Astrocyte of the spinal cord (primary cell): ENCODE results near the gene NLRP5.

Experiments used
- DNase-seq: peaks from one replicate; pipeline ENCODE4 v3.0.0; 2011; ENCODE audit warnings: low read depth, low spot score
- H3K4me3 ChIP-seq: 2 replicates; pipeline ENCODE4 v1.5.1; 2011; ENCODE audit warnings: low read depth, mild to moderate bottlenecking, low read length, moderate library complexity
- in situ Hi-C: cut with HindIII; loops from 2 replicates; pipeline ENCODE4 v1.10.0; 2017; ENCODE audit warnings: low sequenced_read_pairs
- TF ChIP-seq, protein P1 (sequence below): IDR thresholded peaks from 2 replicates; pipeline ENCODE4 v1.5.1; 2012; ENCODE audit warnings: low read depth, mild to moderate bottlenecking, low read length, inconsistent platforms

The NLRP5 gene

GRCh38 chr19:56084835-56085536 is 98.4 kb downstream of the NLRP5 start:
- in situ Hi-C loops: no loop called here

DNA sequence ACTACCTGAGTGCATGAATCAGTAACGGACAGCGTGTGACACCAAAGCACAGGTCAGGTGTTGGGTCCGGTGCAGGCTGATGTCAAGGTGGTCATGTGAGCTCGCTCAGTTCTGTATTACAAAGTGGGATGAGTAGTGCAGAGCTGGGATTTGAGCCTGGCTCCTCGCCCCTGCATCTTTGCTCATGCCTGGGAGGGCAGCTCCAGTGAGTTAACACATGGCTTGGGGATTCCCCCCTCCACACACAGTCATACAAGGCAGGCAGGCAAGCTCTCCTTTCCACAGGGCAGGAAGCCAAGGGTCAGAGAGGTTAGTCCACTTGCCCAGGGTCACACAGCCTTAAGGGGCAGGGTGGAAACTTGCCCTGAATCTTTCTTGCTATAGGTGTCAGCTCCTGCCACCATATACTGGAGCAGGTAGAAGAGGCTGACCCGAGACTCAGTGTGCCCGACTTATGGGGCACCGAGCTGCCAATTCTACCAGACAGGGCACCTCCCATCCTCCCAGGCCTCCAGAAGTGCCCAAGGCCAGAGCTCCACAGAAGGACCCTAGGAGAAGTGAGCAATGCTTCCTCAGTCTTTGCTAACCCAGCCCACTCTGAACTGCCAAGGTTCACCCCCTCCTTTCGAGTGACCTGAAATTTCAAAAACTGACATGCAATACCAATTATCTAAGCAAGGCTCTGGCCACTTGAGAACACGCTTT is 99.1 kb downstream of the NLRP5 start:
- DNase-seq: no peak
- H3K4me3 ChIP-seq: no peak overlapping the region
- in situ Hi-C loops: no loop called here
- TF ChIP-seq, protein P1, sequence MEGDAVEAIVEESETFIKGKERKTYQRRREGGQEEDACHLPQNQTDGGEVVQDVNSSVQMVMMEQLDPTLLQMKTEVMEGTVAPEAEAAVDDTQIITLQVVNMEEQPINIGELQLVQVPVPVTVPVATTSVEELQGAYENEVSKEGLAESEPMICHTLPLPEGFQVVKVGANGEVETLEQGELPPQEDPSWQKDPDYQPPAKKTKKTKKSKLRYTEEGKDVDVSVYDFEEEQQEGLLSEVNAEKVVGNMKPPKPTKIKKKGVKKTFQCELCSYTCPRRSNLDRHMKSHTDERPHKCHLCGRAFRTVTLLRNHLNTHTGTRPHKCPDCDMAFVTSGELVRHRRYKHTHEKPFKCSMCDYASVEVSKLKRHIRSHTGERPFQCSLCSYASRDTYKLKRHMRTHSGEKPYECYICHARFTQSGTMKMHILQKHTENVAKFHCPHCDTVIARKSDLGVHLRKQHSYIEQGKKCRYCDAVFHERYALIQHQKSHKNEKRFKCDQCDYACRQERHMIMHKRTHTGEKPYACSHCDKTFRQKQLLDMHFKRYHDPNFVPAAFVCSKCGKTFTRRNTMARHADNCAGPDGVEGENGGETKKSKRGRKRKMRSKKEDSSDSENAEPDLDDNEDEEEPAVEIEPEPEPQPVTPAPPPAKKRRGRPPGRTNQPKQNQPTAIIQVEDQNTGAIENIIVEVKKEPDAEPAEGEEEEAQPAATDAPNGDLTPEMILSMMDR: no peak

More at GRCh38 chr19:56084835-56085536, 98.4 kb downstream of the NLRP5 start:
- no peak overlapping the region for H3K4me3 ChIP-seq
- no peak for DNase-seq
- TF ChIP-seq, protein P1: no peak

GRCh38 chr19:56086671-56087430 is 100.3 kb downstream of the NLRP5 start:
- in situ Hi-C loops: no loop called here

GRCh38 chr19:56087647-56088496 is 101.3 kb downstream of the NLRP5 start:
- in situ Hi-C loops: no loop called here
- DNase-seq: no peak
- H3K4me3 ChIP-seq: no peak overlapping the region
- TF ChIP-seq, protein P1: no peak

More at GRCh38 chr19:56086671-56087430, 100.3 kb downstream of the NLRP5 start:
- TF ChIP-seq, protein P1: no peak
- H3K4me3 ChIP-seq: no peak overlapping the region
- no peak for DNase-seq

DNA sequence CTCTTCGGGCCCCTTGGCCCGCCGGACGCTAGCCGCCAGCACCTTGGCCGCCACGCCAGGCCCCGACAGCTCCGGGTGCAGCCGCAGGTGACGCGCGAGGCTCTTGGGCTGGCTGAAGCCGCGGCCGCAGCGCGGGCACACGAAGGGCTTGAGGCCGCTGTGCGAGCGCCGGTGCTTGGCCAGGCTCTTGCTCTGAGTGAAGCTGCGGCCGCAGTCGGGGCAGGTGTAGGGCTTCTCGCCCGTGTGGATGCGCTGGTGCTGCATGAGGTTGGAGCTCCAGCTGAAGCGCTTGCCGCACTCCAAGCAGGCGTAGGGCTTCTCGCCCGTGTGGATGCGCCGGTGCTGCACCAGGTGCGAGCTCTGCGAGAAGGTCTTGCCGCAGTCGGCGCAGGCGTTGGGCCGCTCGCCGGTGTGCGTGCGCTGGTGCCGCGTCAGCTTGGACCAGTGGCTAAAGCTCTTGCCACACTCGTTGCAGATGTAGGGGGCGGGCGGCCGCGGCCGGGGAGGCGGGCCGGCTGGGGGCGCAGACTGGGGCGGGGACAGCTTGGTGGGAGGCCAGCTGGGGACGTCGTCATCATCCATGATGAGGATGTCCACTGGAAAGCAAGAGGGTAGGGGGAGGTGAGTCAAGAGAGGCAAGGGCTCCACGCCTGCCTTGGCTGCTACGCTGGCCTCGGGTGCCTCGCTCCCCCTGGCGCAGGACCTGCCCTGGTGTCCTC is 102.1 kb downstream of the NLRP5 start:
- TF ChIP-seq, protein P1: no peak
- H3K4me3 ChIP-seq: no peak overlapping the region
- no peak for DNase-seq
- in situ Hi-C loops: no loop called here
